OCI-LY7 (cell line): ENCODE measurements around the gene KRCC1. TPM values are rescaled to one million over a fixed set of nuclear protein-coding genes. Genes with fewer than 3 reads are reported as not detected.

ENCODE experiments used
- BruUV-seq: library from RNA; stranded (reverse); fragments of 400-500 nt; replicated peaks from 2 replicates; lab custom pipeline; 2021; lab: Mats Ljungman, UMichigan
- CTCF ChIA-PET: fragments of 300-600 bp; sonication (Branson Sonifier 250); formaldehyde crosslinking; loops from one replicate; lab custom pipeline; 2022; ENCODE audit warnings: antibody characterized with exemption; ENCODE audit not compliant: unreplicated experiment; lab: Charles Lee
- POLR2A ChIA-PET: fragments of 300-600 bp; sonication (Branson Sonifier 250); formaldehyde crosslinking; loops from one replicate; lab custom pipeline; 2022; ENCODE audit warnings: antibody characterized with exemption; lab: Charles Lee
- DNase-seq: peaks from one replicate; pipeline ENCODE4 v3.0.0-alpha.2; 2015; ENCODE audit warnings: low spot score
- H2AFZ ChIP-seq: fragments of 200-600 bp; sonication (generic), shearing (Covaris generic); 2 replicates; pipeline ENCODE4 v1.6.1; 2014; ENCODE audit warnings: mild to moderate bottlenecking, antibody characterized with exemption, low read length, moderate library complexity
- H3K27ac ChIP-seq: fragments of 200-600 bp; sonication (generic); 2 replicates; pipeline ENCODE4 v1.5.1; 2014; ENCODE audit warnings: mixed run types, low read depth, mild to moderate bottlenecking, moderate library complexity, low read length, inconsistent platforms; ENCODE audit not compliant: poor library complexity, severe bottlenecking
- H3K36me3 ChIP-seq: fragments of 200-600 bp; sonication (generic); 2 replicates; pipeline ENCODE4 v1.6.1; 2014; ENCODE audit warnings: mild to moderate bottlenecking, antibody characterized with exemption, low read length, moderate library complexity, mixed read lengths; ENCODE audit not compliant: insufficient read depth
- H3K4me1 ChIP-seq: fragments of 200-600 bp; sonication (generic); 2 replicates; pipeline ENCODE4 v1.5.1; 2014; ENCODE audit warnings: mild to moderate bottlenecking, low read length; ENCODE audit not compliant: insufficient read depth, poor library complexity, severe bottlenecking
- H3K4me2 ChIP-seq: fragments of 200-600 bp; sonication (generic); 2 replicates; pipeline ENCODE4 v1.6.1; 2014; ENCODE audit warnings: mild to moderate bottlenecking, low read length
- H3K4me3 ChIP-seq: fragments of 200-600 bp; sonication (generic); 2 replicates; pipeline ENCODE4 v1.5.1; 2014; ENCODE audit warnings: mild to moderate bottlenecking, low read depth, low read length; ENCODE audit not compliant: poor library complexity, severe bottlenecking
- H3K79me2 ChIP-seq: fragments of 200-600 bp; sonication (generic); 2 replicates; pipeline ENCODE4 v1.6.1; 2016; ENCODE audit warnings: low read depth, mild to moderate bottlenecking, low read length, moderate library complexity, mixed read lengths; ENCODE audit not compliant: insufficient read depth
- H3K9me2 ChIP-seq: fragments of 200-600 bp; sonication (generic); 2 replicates; pipeline ENCODE4 v1.6.1; 2016; ENCODE audit warnings: mild to moderate bottlenecking, low read length, mixed read lengths; ENCODE audit not compliant: insufficient read depth
- H3K9me3 ChIP-seq: fragments of 200-600 bp; sonication (generic); 2 replicates; pipeline ENCODE4 v1.6.1; 2014; ENCODE audit warnings: mild to moderate bottlenecking, mixed run types, low read length, mixed read lengths
- H4K20me1 ChIP-seq: fragments of 200-600 bp; sonication (generic); 2 replicates; pipeline ENCODE4 v1.6.1; 2014; ENCODE audit warnings: mild to moderate bottlenecking, antibody characterized with exemption, low read length, moderate library complexity, mixed read lengths; ENCODE audit not compliant: insufficient read depth
- EZH2phosphoT487 ChIP-seq: fragments of 200-600 bp; sonication (generic); IDR thresholded peaks from 2 replicates; pipeline ENCODE4 v1.6.1; 2018; ENCODE audit warnings: low read depth, borderline replicate concordance, mild to moderate bottlenecking, mixed run types, antibody characterized with exemption, low read length, moderate library complexity, mixed read lengths
- intact Hi-C: fragments of 100-400 bp; cut with micrococcal nuclease; formaldehyde crosslinking; loops from one replicate; pipeline ENCODE4 v1.10.0; 2022; ENCODE audit not compliant: unreplicated experiment
- total RNA-seq, 2 experiments: library from RNA; depleted of rRNA in 1 of 2; stranded (reverse); fragments of >200 nt in 1 of 2; shearing (Covaris generic) in 1 of 2; gene quantifications; 2 replicates each; pipeline ENCODE4 v1.2.3, GENCODE V29; 2014 to 2022
- TF ChIP-seq, protein P1 (sequence below): fragments of 200-600 bp; sonication (generic); conservative IDR thresholded peaks from 2 replicates; pipeline ENCODE4 v1.5.1; 2014; ENCODE audit warnings: mild to moderate bottlenecking, antibody characterized with exemption, low read length, moderate library complexity, mixed read lengths

Gene KRCC1
- total RNA-seq, 2 experiments from 2014 or later = 18.7 to 31.7 TPM

GRCh38 chr2:88092773-88093172 is 37.2 kb upstream of the KRCC1 start:
- Histone ChIP-seq H3K4me2 (no peak overlapping the region), H3K4me3 (no peak overlapping the region), H3K4me1 (no peaks in the 10 kb centered on the region), H3K36me3 (no peaks in the 10 kb centered on the region), H3K27ac (no peak overlapping the region), H2AFZ (no peak overlapping the region), H3K9me2 (no peaks in the 10 kb centered on the region), H3K9me3 (no peaks in the 10 kb centered on the region), H4K20me1 (no peaks in the 10 kb centered on the region), H3K79me2 (no peaks in the 10 kb centered on the region)
- BruUV-seq = no TSS peak
- CTCF ChIA-PET = no interaction called here
- POLR2A ChIA-PET = no interaction called here
- intact Hi-C loops = no loop called here
- TF ChIP-seq EZH2phosphoT487 = no peak
- TF ChIP-seq, protein P1, sequence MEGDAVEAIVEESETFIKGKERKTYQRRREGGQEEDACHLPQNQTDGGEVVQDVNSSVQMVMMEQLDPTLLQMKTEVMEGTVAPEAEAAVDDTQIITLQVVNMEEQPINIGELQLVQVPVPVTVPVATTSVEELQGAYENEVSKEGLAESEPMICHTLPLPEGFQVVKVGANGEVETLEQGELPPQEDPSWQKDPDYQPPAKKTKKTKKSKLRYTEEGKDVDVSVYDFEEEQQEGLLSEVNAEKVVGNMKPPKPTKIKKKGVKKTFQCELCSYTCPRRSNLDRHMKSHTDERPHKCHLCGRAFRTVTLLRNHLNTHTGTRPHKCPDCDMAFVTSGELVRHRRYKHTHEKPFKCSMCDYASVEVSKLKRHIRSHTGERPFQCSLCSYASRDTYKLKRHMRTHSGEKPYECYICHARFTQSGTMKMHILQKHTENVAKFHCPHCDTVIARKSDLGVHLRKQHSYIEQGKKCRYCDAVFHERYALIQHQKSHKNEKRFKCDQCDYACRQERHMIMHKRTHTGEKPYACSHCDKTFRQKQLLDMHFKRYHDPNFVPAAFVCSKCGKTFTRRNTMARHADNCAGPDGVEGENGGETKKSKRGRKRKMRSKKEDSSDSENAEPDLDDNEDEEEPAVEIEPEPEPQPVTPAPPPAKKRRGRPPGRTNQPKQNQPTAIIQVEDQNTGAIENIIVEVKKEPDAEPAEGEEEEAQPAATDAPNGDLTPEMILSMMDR = no peak
- DNase-seq = no peak

DNA sequence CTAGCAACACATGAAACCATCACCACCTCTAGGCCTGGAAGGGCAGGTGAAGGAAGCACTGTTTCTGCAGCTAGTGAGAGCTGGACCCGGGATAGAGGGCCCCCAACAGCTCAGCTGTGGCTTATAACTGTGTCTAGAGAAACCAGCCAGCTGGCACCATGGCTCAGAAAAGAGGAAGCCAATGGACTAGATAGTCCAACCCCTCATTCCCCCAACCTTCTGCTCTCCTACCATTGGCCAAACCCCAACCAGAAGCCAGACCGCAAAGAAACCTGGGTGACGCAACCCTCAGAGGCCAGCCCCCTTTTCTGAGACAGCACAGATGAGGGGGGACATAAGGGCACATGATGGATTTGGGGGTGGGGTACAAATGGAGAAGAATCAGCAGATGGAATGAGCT is 36.4 kb upstream of the KRCC1 start:
- no peak overlapping the region for H3K4me2 ChIP-seq
- ChIA-PET CTCF (no interaction called here), POLR2A (no interaction called here)
- H3K27ac ChIP-seq = no peak overlapping the region
- no peak for DNase-seq
- intact Hi-C loops = no loop called here
- H3K9me3 ChIP-seq = no peaks in the 10 kb centered on the region
- H3K36me3 ChIP-seq = no peaks in the 10 kb centered on the region
- no peaks in the 10 kb centered on the region for H4K20me1 ChIP-seq
- no TSS peak for BruUV-seq
- H3K79me2 ChIP-seq = no peaks in the 10 kb centered on the region
- no peak overlapping the region for H3K4me3 ChIP-seq
- H3K4me1 ChIP-seq = no peaks in the 10 kb centered on the region
- no peak overlapping the region for H2AFZ ChIP-seq
- no peaks in the 10 kb centered on the region for H3K9me2 ChIP-seq
- TF ChIP-seq, protein P1 = no peak
- no peak for TF ChIP-seq EZH2phosphoT487

DNA sequence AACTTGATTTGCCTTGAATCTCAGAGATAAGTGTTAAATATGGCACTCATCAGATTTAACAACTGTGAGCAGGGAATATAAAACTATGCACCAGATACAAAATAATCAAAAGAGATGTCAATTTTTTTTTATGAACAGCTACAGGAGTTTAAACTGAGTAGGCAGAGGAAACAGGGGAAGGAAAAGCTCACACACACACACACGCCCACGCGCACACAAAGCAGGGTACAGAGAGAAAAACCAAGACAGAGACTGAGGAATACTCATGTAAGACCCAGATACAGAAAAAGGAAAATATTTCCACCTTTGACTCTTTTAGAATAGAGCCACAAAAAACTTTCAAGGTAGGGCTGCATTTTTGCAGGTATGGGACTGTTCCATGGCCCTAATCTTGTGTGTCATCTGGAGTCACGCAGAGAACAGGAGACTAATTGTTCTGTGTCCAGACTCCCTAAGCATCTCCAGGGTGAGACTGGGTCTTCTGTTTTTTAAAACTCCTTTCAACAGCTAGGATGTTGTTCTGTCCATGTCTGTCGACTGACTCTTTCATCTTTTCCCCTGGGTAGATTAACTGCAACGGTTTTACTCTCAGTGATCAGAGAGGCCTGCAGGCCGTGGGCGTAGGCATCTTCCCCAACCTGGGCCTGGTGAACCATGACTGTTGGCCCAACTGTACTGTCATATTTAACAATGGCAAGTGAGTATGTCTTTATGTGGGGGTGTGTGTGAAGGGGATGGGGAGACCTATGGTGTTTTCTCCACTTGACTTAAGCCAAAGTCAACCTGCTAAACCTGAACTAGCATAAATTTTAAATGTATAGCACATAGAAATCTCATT is 35.1 kb upstream of the KRCC1 start:
- DNase-seq = no peak
- H3K27ac ChIP-seq = no peak overlapping the region

More for the DNA sequence above, 35.1 kb upstream of the KRCC1 start:
- Histone ChIP-seq H3K4me2 (no peak overlapping the region), H3K4me1 (no peaks in the 10 kb centered on the region), H3K9me2 (no peaks in the 10 kb centered on the region), H3K36me3 (no peaks in the 10 kb centered on the region), H4K20me1 (no peaks in the 10 kb centered on the region), H3K79me2 (no peaks in the 10 kb centered on the region), H2AFZ (no peak overlapping the region), H3K4me3 (no peak overlapping the region), H3K9me3 (no peaks in the 10 kb centered on the region)
- ChIA-PET POLR2A (interaction anchor here (1.2 kb wide), 1 partner anchor 30 kb away, joined by 3 read pairs; no protein-coding TSS in a partner anchor), CTCF (no interaction called here)
- TF ChIP-seq, protein P1 = no peak
- TF ChIP-seq EZH2phosphoT487 = no peak
- intact Hi-C loops = no loop called here
- BruUV-seq = no TSS peak
